ENCODE data around the gene CDKN2AIP. TPM values are rescaled to one million over a fixed set of nuclear protein-coding genes. Genes with fewer than 3 reads are reported as not detected.

The CDKN2AIP gene
- polyA plus RNA-seq, 4 donors, result 33.7 to 39.4 (median 35.8) TPM

- no peak for DNase-seq (ENCODE audit: low read depth in 4 of 4, low spot score in 2 of 4)
Measured at GRCh38 chr4:183485411-183486160, 41.1 kb downstream of the CDKN2AIP start.

DNA sequence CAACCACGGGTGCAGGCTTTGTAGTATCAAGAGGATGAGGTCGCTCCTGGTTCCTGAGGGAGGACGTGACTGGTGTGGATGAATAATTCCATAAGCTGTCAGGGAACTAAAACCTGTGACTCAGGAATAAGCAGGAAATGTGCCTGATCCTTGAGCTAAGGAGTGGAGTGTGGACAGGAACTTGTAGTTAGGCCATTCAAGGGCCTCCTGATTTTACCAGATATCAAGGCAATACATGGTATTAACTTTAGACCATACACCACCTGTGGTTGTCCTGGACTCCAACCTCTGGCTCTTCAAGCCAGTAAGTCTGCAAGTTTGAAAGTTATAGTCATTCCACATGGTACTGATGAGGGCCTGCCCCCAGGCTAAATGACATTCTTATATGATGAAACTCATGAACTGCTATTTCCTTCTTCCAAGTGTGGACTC is 48.4 kb downstream of the CDKN2AIP start:
- DNase-seq (ENCODE audit: low read depth in 4 of 4, low spot score in 2 of 4), result no peak

- no peak for DNase-seq (ENCODE audit: low read depth in 4 of 4, low spot score in 2 of 4)
Measured at GRCh38 chr4:183493246-183493645, 48.8 kb downstream of the CDKN2AIP start.

GRCh38 chr4:183495184-183495583 is 50.7 kb downstream of the CDKN2AIP start:
- DNase-seq (ENCODE audit: low read depth in 4 of 4, low spot score in 2 of 4), result no peak

Other genes with a start within 250 kb of the CDKN2AIP start
- gene CLDN22, start 124.4 kb upstream of the CDKN2AIP start, polyA plus RNA-seq (ENCODE audit: insufficient read length in 4 of 4), result under 1 TPM in 2 of 4 donors, not detected in 2; 0.35 to 0.68 TPM
- under 1 TPM in 3 of 4 donors, not detected in 1; 0.32 to 0.61 (median 0.32) TPM for gene CLDN24, start 122.2 kb upstream of the CDKN2AIP start, polyA plus RNA-seq (ENCODE audit: insufficient read length in 4 of 4)
- gene ING2, start 60.4 kb downstream of the CDKN2AIP start, polyA plus RNA-seq (ENCODE audit: insufficient read length in 4 of 4), result 10 to 100 TPM; 21.6 to 26.8 (median 24.8) TPM
- 10 to 100 TPM; 33.8 to 40.9 (median 37.6) TPM for gene RWDD4, start 214.5 kb downstream of the CDKN2AIP start, polyA plus RNA-seq (ENCODE audit: insufficient read length in 4 of 4)
- gene TRAPPC11, start 214.7 kb downstream of the CDKN2AIP start, polyA plus RNA-seq (ENCODE audit: insufficient read length in 4 of 4), result 10 to 100 TPM; 33.7 to 47.9 (median 41.4) TPM

Measured in left renal cortex interstitium (tissue), 4 donors.